Hepatocyte (in vitro differentiated cells): ENCODE measurements around the gene ZNF468. TPM values are rescaled to one million over a fixed set of nuclear protein-coding genes. Genes with fewer than 3 reads are reported as not detected.
A peak's percentile ranks its signal among the peaks of the same experiment; 100 is the strongest.

Experiments
- DNase-seq: peaks from one replicate; pipeline ENCODE4 v3.0.0-alpha.2; 2016; ENCODE audit warnings: low spot score
- H2AFZ ChIP-seq: fragments of 200-600 bp; sonication (generic); 2 replicates; pipeline ENCODE4 v1.6.0; 2016; ENCODE audit warnings: antibody characterized with exemption, mild to moderate bottlenecking
- H3K27ac ChIP-seq: fragments of 200-600 bp; sonication (generic); 2 replicates; pipeline ENCODE4 v1.5.1; 2016; ENCODE audit warnings: mild to moderate bottlenecking
- H3K27me3 ChIP-seq: fragments of 200-600 bp; sonication (generic); 2 replicates; pipeline ENCODE4 v1.6.1; 2016
- H3K36me3 ChIP-seq: fragments of 200-600 bp; sonication (generic); replicated peaks from 2 replicates; pipeline ENCODE4 v1.5.1; 2016; ENCODE audit warnings: low read depth; ENCODE audit not compliant: insufficient read depth
- H3K4me1 ChIP-seq: fragments of 200-600 bp; sonication (generic); 2 replicates; pipeline ENCODE4 v1.5.1; 2016; ENCODE audit warnings: mild to moderate bottlenecking, moderate library complexity; ENCODE audit not compliant: insufficient read depth
- H3K4me2 ChIP-seq: fragments of 200-600 bp; sonication (generic); 2 replicates; pipeline ENCODE4 v1.6.0; 2016
- H3K4me3 ChIP-seq: fragments of 200-600 bp; sonication (generic); 2 replicates; pipeline ENCODE4 v1.5.1; 2016; ENCODE audit warnings: mild to moderate bottlenecking
- H3K79me2 ChIP-seq: fragments of 200-600 bp; sonication (generic); 2 replicates; pipeline ENCODE4 v1.6.0; 2017; ENCODE audit warnings: mild to moderate bottlenecking
- H3K9me2 ChIP-seq: fragments of 200-600 bp; sonication (generic); replicated peaks from 2 replicates; pipeline ENCODE4 v1.6.0; 2017; ENCODE audit warnings: mild to moderate bottlenecking; ENCODE audit not compliant: insufficient read depth
- H3K9me3 ChIP-seq: fragments of 200-600 bp; sonication (generic); 2 replicates; pipeline ENCODE4 v1.5.1; 2016; ENCODE audit warnings: low read depth, mild to moderate bottlenecking
- H4K20me1 ChIP-seq: fragments of 200-600 bp; sonication (generic); 2 replicates; pipeline ENCODE4 v1.6.0; 2016; ENCODE audit warnings: mild to moderate bottlenecking; ENCODE audit not compliant: insufficient read depth, poor library complexity, severe bottlenecking
- EZH2 ChIP-seq: fragments of 200-600 bp; sonication (generic); IDR thresholded peaks from 2 replicates; pipeline ENCODE4 v1.6.1; 2016; ENCODE audit warnings: antibody characterized with exemption, mild to moderate bottlenecking, borderline replicate concordance
- EZH2phosphoT487 ChIP-seq: fragments of 200-600 bp; sonication (generic); IDR thresholded peaks from one replicate; pipeline ENCODE4 v1.6.1; 2018; ENCODE audit warnings: antibody characterized with exemption, mild to moderate bottlenecking, low read depth, moderate library complexity; ENCODE audit not compliant: unreplicated experiment, severe bottlenecking
- WGBS: methylation state at CpG from one replicate; pipeline ENCODE4 v1.1.6; 2016; ENCODE audit warnings: low lambda C conversion rate; ENCODE audit errors: missing lambda C conversion rate; 5-methylcytosine and 5-hydroxymethylcytosine counted together
- polyA plus RNA-seq: library from polyadenylated mRNA; unstranded; fragments of >200 nt; fragmentation: Nextera tagmentation; extraction: Ambion mirVana; gene quantifications from 2 replicates; pipeline ENCODE4 v1.2.1, GENCODE V29; 2016
- small RNA-seq: library from RNA; depleted of rRNA; stranded (forward); fragments of <200 nt; gene quantifications from one replicate; pipeline ENCODE3, GENCODE V24; 2014
- total RNA-seq: library from RNA; depleted of rRNA; stranded (reverse); fragments of >200 nt; gene quantifications from 2 replicates; pipeline ENCODE4 v1.2.3, GENCODE V29; 2014
- TF ChIP-seq, protein P1 (sequence below): fragments of 200-600 bp; sonication (generic); IDR thresholded peaks from 2 replicates; pipeline ENCODE4 v1.5.1; 2016; ENCODE audit warnings: antibody characterized with exemption, mild to moderate bottlenecking; ENCODE audit not compliant: poor library complexity

The ZNF468 gene
- total and polyA plus RNA-seq, 2 experiments from 2014 or later, result 19.9 to 43.6 TPM

- Histone ChIP-seq H3K36me3 (no peaks in the 10 kb centered on the region), H3K4me3 (no peak overlapping the region), H3K27ac (no peak overlapping the region), H3K9me3 (no peaks in the 10 kb centered on the region), H3K4me1 (no peaks in the 10 kb centered on the region), H3K4me2 (no peak overlapping the region), H3K79me2 (peaks cover 5% of the 10 kb centered on the region), H3K9me2 (no peaks in the 10 kb centered on the region), H2AFZ (no peak overlapping the region), H3K27me3 (no peaks in the 10 kb centered on the region), H4K20me1 (no peaks in the 10 kb centered on the region)
- 87% methylated on average over 6 of the region's 6 CpGs for WGBS
- no peak for DNase-seq
- TF ChIP-seq EZH2 (no peak), EZH2phosphoT487 (no peak)
- TF ChIP-seq, protein P1, sequence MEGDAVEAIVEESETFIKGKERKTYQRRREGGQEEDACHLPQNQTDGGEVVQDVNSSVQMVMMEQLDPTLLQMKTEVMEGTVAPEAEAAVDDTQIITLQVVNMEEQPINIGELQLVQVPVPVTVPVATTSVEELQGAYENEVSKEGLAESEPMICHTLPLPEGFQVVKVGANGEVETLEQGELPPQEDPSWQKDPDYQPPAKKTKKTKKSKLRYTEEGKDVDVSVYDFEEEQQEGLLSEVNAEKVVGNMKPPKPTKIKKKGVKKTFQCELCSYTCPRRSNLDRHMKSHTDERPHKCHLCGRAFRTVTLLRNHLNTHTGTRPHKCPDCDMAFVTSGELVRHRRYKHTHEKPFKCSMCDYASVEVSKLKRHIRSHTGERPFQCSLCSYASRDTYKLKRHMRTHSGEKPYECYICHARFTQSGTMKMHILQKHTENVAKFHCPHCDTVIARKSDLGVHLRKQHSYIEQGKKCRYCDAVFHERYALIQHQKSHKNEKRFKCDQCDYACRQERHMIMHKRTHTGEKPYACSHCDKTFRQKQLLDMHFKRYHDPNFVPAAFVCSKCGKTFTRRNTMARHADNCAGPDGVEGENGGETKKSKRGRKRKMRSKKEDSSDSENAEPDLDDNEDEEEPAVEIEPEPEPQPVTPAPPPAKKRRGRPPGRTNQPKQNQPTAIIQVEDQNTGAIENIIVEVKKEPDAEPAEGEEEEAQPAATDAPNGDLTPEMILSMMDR, result no peak
Observed at GRCh38 chr19:52789440-52789839, 68.0 kb downstream of the ZNF468 start.

Small RNAs within 50 kb of the gene (small RNA-seq; reads per million reads assigned to genes)
- 0.31 reads per million, percentile 8 among the genes with 10 or more reads in this experiment for gene ZNF320

Other genes starting within 250 kb of the ZNF468 start
- 48.6 and 55.8 TPM in 2 replicates for gene ZNF83, start 219.3 kb downstream of the ZNF468 start, total RNA-seq
- gene ZNF83, start 219.3 kb downstream of the ZNF468 start, polyA plus RNA-seq, result 32.6 and 42.9 TPM in 2 replicates
- gene ZNF611, start 122.6 kb downstream of the ZNF468 start, total RNA-seq, result 11.9 and 21.3 TPM in 2 replicates
- 10.8 and 15.4 TPM in 2 replicates for gene ZNF611, start 122.6 kb downstream of the ZNF468 start, polyA plus RNA-seq
- 7.7 and 12.5 TPM in 2 replicates for gene ZNF600, start 70.8 kb downstream of the ZNF468 start, total RNA-seq
- gene ZNF600, start 70.8 kb downstream of the ZNF468 start, polyA plus RNA-seq, result 14.6 and 16.9 TPM in 2 replicates
- gene ZNF28, start 36.0 kb downstream of the ZNF468 start, total RNA-seq, result 19.3 and 22.4 TPM in 2 replicates
- 13.3 and 17.4 TPM in 2 replicates for gene ZNF28, start 36.0 kb downstream of the ZNF468 start, polyA plus RNA-seq
- 18.3 and 35.0 TPM in 2 replicates for gene ZNF320, start 40.0 kb upstream of the ZNF468 start, total RNA-seq
- gene ZNF320, start 40.0 kb upstream of the ZNF468 start, polyA plus RNA-seq, result 5.6 and 15.2 TPM in 2 replicates
- 5.5 and 9.3 TPM in 2 replicates for gene ZNF888, start 65.8 kb upstream of the ZNF468 start, total RNA-seq
- gene ZNF888, start 65.8 kb upstream of the ZNF468 start, polyA plus RNA-seq, result 1.2 and 4.8 TPM in 2 replicates
- 10.7 and 18.5 TPM in 2 replicates for gene ZNF816, start 105.3 kb upstream of the ZNF468 start, total RNA-seq
- 5.1 and 6.3 TPM in 2 replicates for gene ZNF816, start 105.3 kb upstream of the ZNF468 start, polyA plus RNA-seq
- gene ERVV-1, start 156.3 kb upstream of the ZNF468 start, total RNA-seq, result 0.36 TPM in 1 of 2 replicates, not detected in the other
- gene ERVV-1, start 156.3 kb upstream of the ZNF468 start, polyA plus RNA-seq, result 0.19 and 0.62 TPM in 2 replicates
- 2.5 and 4.5 TPM in 2 replicates for gene ERVV-2, start 187.1 kb upstream of the ZNF468 start, total RNA-seq
- gene ERVV-2, start 187.1 kb upstream of the ZNF468 start, polyA plus RNA-seq, result 2.5 and 4.1 TPM in 2 replicates
- gene ZNF160, start 245.8 kb upstream of the ZNF468 start, total RNA-seq, result 52.5 and 53.1 TPM in 2 replicates
- gene ZNF160, start 245.8 kb upstream of the ZNF468 start, polyA plus RNA-seq, result 23.5 and 28.0 TPM in 2 replicates